ENCODE results near the gene TRAF3.
"Not testable (repeated sequence)": the region's sequence is repeated elsewhere in the genome, so short reads cannot be mapped to it uniquely, and the experiment has no call there.

The TRAF3 gene

GRCh38 chr14:102859911-102860310, 82.7 kb downstream of the TRAF3 start:
- DNase-seq (ENCODE audit: low read depth in 2 of 3, low spot score in 1 of 3) = no peak

GRCh38 chr14:102862154-102862773, 85.0 kb downstream of the TRAF3 start:
- no peak for DNase-seq (ENCODE audit: low read depth in 2 of 3, low spot score in 1 of 3)

- no peak for DNase-seq (ENCODE audit: low read depth in 2 of 3, low spot score in 1 of 3)
Measured at GRCh38 chr14:102863381-102863780, 86.1 kb downstream of the TRAF3 start.

GRCh38 chr14:102865916-102866315, 88.7 kb downstream of the TRAF3 start:
- DNase-seq (ENCODE audit: low read depth in 2 of 3, low spot score in 1 of 3) = not testable (repeated sequence)

GRCh38 chr14:102866982-102867761, 89.9 kb downstream of the TRAF3 start:
- DNase-seq (ENCODE audit: low read depth in 2 of 3, low spot score in 1 of 3) = no peak

GRCh38 chr14:102867826-102868580, 90.8 kb downstream of the TRAF3 start:
- no peak for DNase-seq (ENCODE audit: low read depth in 2 of 3, low spot score in 1 of 3)

- DNase-seq (ENCODE audit: low read depth in 2 of 3, low spot score in 1 of 3) = no peak
Measured at GRCh38 chr14:102868956-102869547, 91.8 kb downstream of the TRAF3 start.

- no peak for DNase-seq (ENCODE audit: low read depth in 2 of 3, low spot score in 1 of 3)
Measured at GRCh38 chr14:102870246-102870645, 93.0 kb downstream of the TRAF3 start.

- DNase-seq (ENCODE audit: low read depth in 2 of 3, low spot score in 1 of 3) = no peak
Measured at GRCh38 chr14:102870994-102871831, 94.0 kb downstream of the TRAF3 start.

- DNase-seq (ENCODE audit: low read depth in 2 of 3, low spot score in 1 of 3) = no peak
Measured at GRCh38 chr14:102872020-102872419, 94.8 kb downstream of the TRAF3 start.

- no peak for DNase-seq (ENCODE audit: low read depth in 2 of 3, low spot score in 1 of 3)
Measured at GRCh38 chr14:102873131-102873530, 95.9 kb downstream of the TRAF3 start.

GRCh38 chr14:102873546-102874061, 96.4 kb downstream of the TRAF3 start:
- DNase-seq (ENCODE audit: low read depth in 2 of 3, low spot score in 1 of 3) = no peak

- DNase-seq (ENCODE audit: low read depth in 2 of 3, low spot score in 1 of 3) = no peak
Measured at GRCh38 chr14:102875652-102876051, 98.4 kb downstream of the TRAF3 start.

GRCh38 chr14:102877511-102877910, 100.3 kb downstream of the TRAF3 start:
- DNase-seq (ENCODE audit: low read depth in 2 of 3, low spot score in 1 of 3) = not testable (repeated sequence)

- no peak for DNase-seq (ENCODE audit: low read depth in 2 of 3, low spot score in 1 of 3)
Measured at GRCh38 chr14:102878174-102878969, 101.1 kb downstream of the TRAF3 start.

GRCh38 chr14:102878970-102879460, 101.8 kb downstream of the TRAF3 start:
- DNase-seq (ENCODE audit: low read depth in 2 of 3, low spot score in 1 of 3) = no peak

GRCh38 chr14:102882226-102882906, 105.1 kb downstream of the TRAF3 start:
- DNase-seq (ENCODE audit: low read depth in 2 of 3, low spot score in 1 of 3) = no peak

GRCh38 chr14:102883089-102883541, 105.9 kb downstream of the TRAF3 start:
- peak in 1 of 3 donors; percentile 14 for DNase-seq (ENCODE audit: low read depth in 2 of 3, low spot score in 1 of 3)

- no peak for DNase-seq (ENCODE audit: low read depth in 2 of 3, low spot score in 1 of 3)
Measured at GRCh38 chr14:102883554-102883953, 106.3 kb downstream of the TRAF3 start.

Data from stimulated activated CD4-positive, alpha-beta T cell treated with anti-CD3 and anti-CD28 coated beads, Interleukin-12 subunit alpha, Interleukin-12 subunit beta, amount 100 ng/mL, for 48 hours (primary cell).